Stomach (tissue), 9 donors: ENCODE data around the gene ASTN2. TPM values are rescaled to one million over a fixed set of nuclear protein-coding genes. Genes with fewer than 3 reads are reported as not detected.

ENCODE experiments used
- DNase-seq, 2 donors: peaks; one replicate each; pipeline versions ENCODE4 v3.0.0 to v3.0.0-alpha.2; 2013 to 2019
- H3K27ac ChIP-seq, 5 donors: fragments of 200-600 bp in 4 of 5; sonication (generic) in 4 of 5; one replicate each; pipeline ENCODE4 v1.5.1; 2013 to 2019; ENCODE audit warnings: mild to moderate bottlenecking in 1 of 5, moderate library complexity in 1 of 5
- H3K27me3 ChIP-seq, 3 donors: fragments of 200-600 bp; sonication (generic); one replicate each; pipeline ENCODE4 v1.5.1; 2017 to 2019; ENCODE audit warnings: mixed run types in 1 of 3
- H3K36me3 ChIP-seq, 4 donors: fragments of 200-600 bp; sonication (generic); 1 replicate in 3 of 4; 2 replicates in 1 of 4; pipeline ENCODE4 v1.5.1; 2016 to 2019
- H3K4me1 ChIP-seq, 4 donors: fragments of 200-600 bp; sonication (generic); one replicate each; pipeline ENCODE4 v1.5.1; 2016 to 2019
- H3K4me3 ChIP-seq, 4 donors: fragments of 200-600 bp; sonication (generic) in 3 of 4; one replicate each; pipeline ENCODE4 v1.5.1; 2016 to 2019; ENCODE audit warnings: mild to moderate bottlenecking in 1 of 4
- H3K9me3 ChIP-seq, 4 donors: fragments of 200-600 bp; sonication (generic); one replicate each; pipeline ENCODE4 v1.5.1; 2016 to 2019
- EP300 ChIP-seq: sonication (generic); formaldehyde crosslinking; IDR thresholded peaks from one replicate; pipeline ENCODE4 v1.6.1; 2017; ENCODE audit warnings: antibody characterized with exemption
- POLR2A ChIP-seq, 4 donors: fragments of 450-650 bp; IDR thresholded peaks; one replicate each; pipeline ENCODE4 v1.6.1; 2016; ENCODE audit warnings: antibody characterized with exemption in 4 of 4, control low read depth in 2 of 4, mild to moderate bottlenecking in 1 of 4, moderate library complexity in 1 of 4
- POLR2AphosphoS5 ChIP-seq, 3 donors: sonication (generic); formaldehyde crosslinking; IDR thresholded peaks; one replicate each; pipeline ENCODE4 v1.6.1; 2016; ENCODE audit warnings: antibody characterized with exemption in 3 of 3
- WGBS, 5 donors: extraction: QIAGEN DNeasy Blood & Tissue Kit in 3 of 5; methylation state at CpG; one replicate each; pipeline versions ENCODE4 v1.1.5 to v1.1.7; 2013 to 2018; 5-methylcytosine and 5-hydroxymethylcytosine counted together
- intact Hi-C: fragments of 100-400 bp; cut with DNase I; formaldehyde crosslinking; loops from one replicate; pipeline ENCODE4 v1.15.1; 2023; ENCODE audit warnings: low total_unique reads
- polyA plus RNA-seq, 3 donors: library from polyadenylated mRNA; stranded (reverse); fragments of 200-250 nt; gene quantifications; one replicate each; pipeline ENCODE4 v1.2.3, GENCODE V29; 2013
- total RNA-seq, 5 donors: library from RNA; depleted of rRNA; stranded (reverse); fragments of >200 nt; gene quantifications; one replicate each; pipeline versions ENCODE4 v1.1.0 to v1.2.3, GENCODE V29; 2014 to 2016
- TF ChIP-seq, protein P1 (sequence below), 7 experiments: fragments of 450-650 bp in 4 of 7; fragments of 200-600 bp in 3 of 7; sonication (generic) in 3 of 7; IDR thresholded peaks; one replicate each; pipeline ENCODE4 v1.5.1; 2016 to 2019; ENCODE audit warnings: antibody characterized with exemption in 7 of 7, control low read depth in 2 of 7, mild to moderate bottlenecking in 1 of 7
- donor health status: healthy with polysubstance abuse.
- donor health status: Bipolar disorder and iron deficiency.
- donor health status: healthy.

The ASTN2 gene
- total and polyA plus RNA-seq, 8 donors = 2.1 to 22.3 (median 4.2) TPM; not detected in 1

GRCh38 chr9:116953271-116953670 lies 461.6 kb downstream of the ASTN2 start:
- Histone ChIP-seq H3K36me3 (no peaks in the 10 kb centered on the region), H3K27ac (no peak overlapping the region), H3K4me1 (no peaks in the 10 kb centered on the region), H3K4me3 (no peak overlapping the region), H3K9me3 (no peaks in the 10 kb centered on the region), H3K27me3 (no peaks in the 10 kb centered on the region)
- TF ChIP-seq, protein P1, sequence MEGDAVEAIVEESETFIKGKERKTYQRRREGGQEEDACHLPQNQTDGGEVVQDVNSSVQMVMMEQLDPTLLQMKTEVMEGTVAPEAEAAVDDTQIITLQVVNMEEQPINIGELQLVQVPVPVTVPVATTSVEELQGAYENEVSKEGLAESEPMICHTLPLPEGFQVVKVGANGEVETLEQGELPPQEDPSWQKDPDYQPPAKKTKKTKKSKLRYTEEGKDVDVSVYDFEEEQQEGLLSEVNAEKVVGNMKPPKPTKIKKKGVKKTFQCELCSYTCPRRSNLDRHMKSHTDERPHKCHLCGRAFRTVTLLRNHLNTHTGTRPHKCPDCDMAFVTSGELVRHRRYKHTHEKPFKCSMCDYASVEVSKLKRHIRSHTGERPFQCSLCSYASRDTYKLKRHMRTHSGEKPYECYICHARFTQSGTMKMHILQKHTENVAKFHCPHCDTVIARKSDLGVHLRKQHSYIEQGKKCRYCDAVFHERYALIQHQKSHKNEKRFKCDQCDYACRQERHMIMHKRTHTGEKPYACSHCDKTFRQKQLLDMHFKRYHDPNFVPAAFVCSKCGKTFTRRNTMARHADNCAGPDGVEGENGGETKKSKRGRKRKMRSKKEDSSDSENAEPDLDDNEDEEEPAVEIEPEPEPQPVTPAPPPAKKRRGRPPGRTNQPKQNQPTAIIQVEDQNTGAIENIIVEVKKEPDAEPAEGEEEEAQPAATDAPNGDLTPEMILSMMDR (IDR thresholded peaks at IDR 0.05) = no peak
- no peak for TF ChIP-seq POLR2AphosphoS5 (IDR thresholded peaks at IDR 0.05)
- no peak for TF ChIP-seq POLR2A (IDR thresholded peaks at IDR 0.05)
- no peak for TF ChIP-seq EP300
- intact Hi-C loops = no loop called here
- DNase-seq = no peak
- WGBS, 5 donors = 32 to 50% (median 37%) methylated on average over 1 of the region's 1 CpG

DNA sequence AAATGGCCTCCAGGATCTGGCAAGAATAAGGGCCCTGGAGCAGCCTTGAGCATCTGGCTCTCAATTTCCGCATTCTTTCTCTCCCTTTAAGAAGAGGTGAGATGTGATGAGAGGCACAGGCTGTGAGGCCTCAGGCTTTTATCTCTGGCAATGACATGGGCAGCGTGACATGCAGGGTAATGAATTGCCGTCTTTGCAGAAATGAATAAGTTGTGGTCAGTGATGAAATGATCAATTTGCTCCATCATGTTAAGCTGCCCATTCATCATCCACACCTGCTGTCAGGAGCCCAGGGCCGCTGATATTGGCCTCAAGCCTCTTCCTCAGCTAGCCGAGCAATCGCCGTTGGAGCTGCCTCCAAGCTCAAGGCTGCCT lies 462.4 kb downstream of the ASTN2 start:
- Histone ChIP-seq H3K27me3 (no peaks in the 10 kb centered on the region), H3K9me3 (no peaks in the 10 kb centered on the region), H3K27ac (no peak overlapping the region), H3K4me1 (no peaks in the 10 kb centered on the region), H3K36me3 (no peaks in the 10 kb centered on the region), H3K4me3 (no peak overlapping the region)
- WGBS, 5 donors = 53 to 84% (median 72%) methylated on average over 7 of the region's 7 CpGs
- intact Hi-C loops = no loop called here
- DNase-seq = no peak
- no peak for TF ChIP-seq POLR2A (IDR thresholded peaks at IDR 0.05)
- no peak for TF ChIP-seq EP300
- TF ChIP-seq, protein P1 (IDR thresholded peaks at IDR 0.05) = no peak
- no peak for TF ChIP-seq POLR2AphosphoS5 (IDR thresholded peaks at IDR 0.05)

GRCh38 chr9:116951588-116952435 lies 463.0 kb downstream of the ASTN2 start:
- 79 to 94% (median 84%) methylated on average over 3 of the region's 3 CpGs for WGBS, 5 donors

DNA sequence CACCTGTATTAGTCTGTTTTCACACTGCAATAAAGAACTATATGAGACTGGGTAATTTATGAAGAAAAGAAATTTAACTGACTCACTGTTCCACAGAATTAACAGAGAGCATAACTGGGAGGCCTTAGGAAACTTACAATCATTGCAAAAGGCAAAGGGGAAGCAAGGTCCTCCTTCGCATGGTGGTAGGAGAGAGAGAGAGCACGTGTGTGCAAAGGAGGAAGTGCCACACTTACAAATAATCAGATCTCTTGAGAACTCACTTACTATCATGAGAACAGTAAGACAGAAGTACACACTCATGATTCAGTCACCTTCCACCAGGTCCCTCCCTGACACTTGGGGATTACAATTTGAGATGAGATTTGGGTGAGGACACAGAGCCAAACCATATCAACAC lies 469.0 kb downstream of the ASTN2 start:
- no peak for DNase-seq

More at GRCh38 chr9:116951588-116952435, 463.0 kb downstream of the ASTN2 start:
- Histone ChIP-seq H3K27me3 (no peaks in the 10 kb centered on the region), H3K27ac (no peak overlapping the region), H3K36me3 (no peaks in the 10 kb centered on the region), H3K4me1 (no peaks in the 10 kb centered on the region), H3K9me3 (no peaks in the 10 kb centered on the region), H3K4me3 (no peak overlapping the region)
- TF ChIP-seq POLR2AphosphoS5 (IDR thresholded peaks at IDR 0.05) (no peak), POLR2A (IDR thresholded peaks at IDR 0.05) (no peak), EP300 (no peak)
- TF ChIP-seq, protein P1 (IDR thresholded peaks at IDR 0.05) = no peak
- no peak for DNase-seq
- intact Hi-C loops = no loop called here

More for the DNA sequence above, 469.0 kb downstream of the ASTN2 start:
- Histone ChIP-seq H3K9me3 (no peaks in the 10 kb centered on the region), H3K4me1 (no peaks in the 10 kb centered on the region), H3K36me3 (no peaks in the 10 kb centered on the region), H3K27ac (no peak overlapping the region), H3K27me3 (no peaks in the 10 kb centered on the region), H3K4me3 (no peak overlapping the region)
- 32 to 52% (median 45%) methylated on average over 2 of the region's 2 CpGs for WGBS, 5 donors
- intact Hi-C loops = no loop called here
- TF ChIP-seq POLR2A (IDR thresholded peaks at IDR 0.05) = no peak
- TF ChIP-seq POLR2AphosphoS5 (IDR thresholded peaks at IDR 0.05) = no peak
- TF ChIP-seq EP300 = no peak
- TF ChIP-seq, protein P1 (IDR thresholded peaks at IDR 0.05) = no peak
